CD4-positive, alpha-beta T cell (primary cell): Measurements from ENCODE around the gene STX18. TPM values are rescaled to one million over a fixed set of nuclear protein-coding genes. Genes with fewer than 3 reads are reported as not detected.

Experiments
- ATAC-seq: fragments of 200-7000 bp; cut with Tn5 transposase; one replicate; pipeline ENCODE4 v1.10.0; 2022; ENCODE audit warnings: mild to moderate bottlenecking; ENCODE audit not compliant: poor library complexity
- CTCF ChIA-PET: fragments of 350-600 bp; sonication (Branson Sonifier 250); formaldehyde crosslinking; loops from one replicate; lab custom pipeline; 2021; ENCODE audit warnings: antibody characterized with exemption, inconsistent platforms; lab: Charles Lee
- POLR2A ChIA-PET: fragments of 350-600 bp; sonication (Branson Sonifier 250); formaldehyde crosslinking; loops from one replicate; lab custom pipeline; 2021; ENCODE audit warnings: antibody characterized with exemption, inconsistent platforms; lab: Charles Lee
- DNase-seq, 14 experiments: peaks; one replicate each; pipeline ENCODE4 v3.0.0-alpha.2; 2013 to 2020; ENCODE audit warnings: mixed read lengths in 2 of 14
- H3K27ac ChIP-seq, 2 donors: one replicate each; pipeline versions ENCODE4 v1.5.1 to v1.7.0; 2013; ENCODE audit warnings: low read length in 2 of 2, low read depth in 1 of 2, mild to moderate bottlenecking in 1 of 2
- H3K27me3 ChIP-seq, 2 experiments: 1 replicate in 1 of 2; 2 replicates in 1 of 2; pipeline versions ENCODE4 v1.6.1 to v1.7.0; 2013; ENCODE audit warnings: low read length in 2 of 2, control low read depth in 1 of 2, mild to moderate bottlenecking in 1 of 2, moderate library complexity in 1 of 2; ENCODE audit not compliant: insufficient read depth in 2 of 2, control insufficient read depth in 1 of 2
- H3K36me3 ChIP-seq: one replicate; pipeline ENCODE4 v1.6.1; 2013; ENCODE audit warnings: low read length, control low read depth; ENCODE audit not compliant: insufficient read depth
- H3K4me1 ChIP-seq: one replicate; pipeline ENCODE4 v1.6.1; 2013; ENCODE audit warnings: low read length, control low read depth; ENCODE audit not compliant: insufficient read depth
- H3K4me3 ChIP-seq: one replicate; pipeline ENCODE4 v1.5.1; 2013; ENCODE audit warnings: mild to moderate bottlenecking, low read length, moderate library complexity
- H3K9me3 ChIP-seq, 2 experiments: 1 replicate in 1 of 2; 2 replicates in 1 of 2; pipeline versions ENCODE4 v1.6.1 to v1.7.0; 2013; ENCODE audit warnings: low read length in 2 of 2, mild to moderate bottlenecking in 2 of 2, control low read depth in 1 of 2, moderate library complexity in 1 of 2; ENCODE audit not compliant: control insufficient read depth in 1 of 2, insufficient read depth in 1 of 2
- H3K27ac Mint-ChIP-seq: one replicate; pipeline ENCODE4 v1.8.0; 2020; ENCODE audit warnings: mixed read lengths
- H3K27me3 Mint-ChIP-seq: one replicate; pipeline ENCODE4 v1.8.0; 2021; ENCODE audit warnings: mixed read lengths
- H3K36me3 Mint-ChIP-seq: one replicate; pipeline ENCODE4 v1.8.0; 2021; ENCODE audit warnings: low read depth, mixed read lengths
- H3K4me1 Mint-ChIP-seq: one replicate; pipeline ENCODE4 v1.8.0; 2021; ENCODE audit warnings: low read depth, mixed read lengths
- H3K4me3 Mint-ChIP-seq: one replicate; pipeline ENCODE4 v1.8.0; 2020; ENCODE audit warnings: mild to moderate bottlenecking, mixed read lengths
- H3K9me3 Mint-ChIP-seq: one replicate; pipeline ENCODE4 v1.8.0; 2020; ENCODE audit warnings: mixed read lengths
- CTCF ChIP-seq: fragments of 200-600 bp; IDR thresholded peaks from one replicate; pipeline ENCODE4 v1.8.0; 2022; ENCODE audit warnings: antibody characterized with exemption, mild to moderate bottlenecking
- intact Hi-C, 2 experiments: fragments of 100-400 bp; cut with DNase I in 1 of 2; cut with micrococcal nuclease in 1 of 2; formaldehyde crosslinking; loops; one replicate each; pipeline versions ENCODE4 v1.15.1 to v1.9.0; 2023 to 2025; cut with DNase I, micrococcal nuclease
- total RNA-seq, 174 experiments: library from RNA in 2 of 174; stranded (reverse) in 2 of 174; gene quantifications; one replicate each; pipeline ENCODE4 v1.2.3 and lab custom pipeline; 2021 to 2026

STX18 gene
- total RNA-seq, 2 experiments from 2014 or later, result 15.2 to 15.5 TPM

- peaks cover 19% of the 10 kb centered on the region for H3K27me3 Mint-ChIP-seq
- TF ChIP-seq CTCF, result no peak
- H3K27ac Mint-ChIP-seq, result peak overlapping the region; percentile 63
- Histone ChIP-seq H3K27me3 (peaks cover 3 to 15% of the 10 kb centered on the region in 2 experiments), H3K9me3 (peaks cover 0 to 5% of the 10 kb centered on the region in 2 experiments), H3K36me3 (no peaks in the 10 kb centered on the region), H3K4me3 (peak overlapping the region; percentile 63), H3K27ac (no peak overlapping the region), H3K4me1 (peaks cover 25% of the 10 kb centered on the region)
- peaks cover 4% of the 10 kb centered on the region for H3K36me3 Mint-ChIP-seq
- peaks cover 17% of the 10 kb centered on the region for H3K4me1 Mint-ChIP-seq
- ATAC-seq (no peak), DNase-seq (no peak)
- intact Hi-C loops, result no loop called here
- H3K4me3 Mint-ChIP-seq, result peak overlapping the region; percentile 96
- POLR2A ChIA-PET, result no interaction called here
- CTCF ChIA-PET, result no interaction called here
- H3K9me3 Mint-ChIP-seq, result no peaks in the 10 kb centered on the region
These were observed 156.0 kb downstream of the STX18 start for GRCh38 chr4:4385729-4386295.

- peak overlapping the region; percentile 90 for H3K4me3 Mint-ChIP-seq
- H3K9me3 Mint-ChIP-seq, result no peaks in the 10 kb centered on the region
- POLR2A ChIA-PET, result no interaction called here
- H3K36me3 Mint-ChIP-seq, result peaks cover 4% of the 10 kb centered on the region
- DNase-seq, result peak in 3 of 14 experiments; percentile 13 to 33 (median 31)
- Histone ChIP-seq H3K9me3 (no peaks in the 10 kb centered on the region), H3K27me3 (peaks cover 3 to 15% of the 10 kb centered on the region in 2 experiments), H3K36me3 (no peaks in the 10 kb centered on the region), H3K4me3 (no peak overlapping the region), H3K27ac (no peak overlapping the region), H3K4me1 (peaks cover 25% of the 10 kb centered on the region)
- H3K4me1 Mint-ChIP-seq, result peaks cover 17% of the 10 kb centered on the region
- intact Hi-C loops, result no loop called here
- H3K27me3 Mint-ChIP-seq, result peaks cover 19% of the 10 kb centered on the region
- CTCF ChIA-PET, result interaction anchor here (1.6 kb wide), 1 partner anchor 46 kb away, joined by 4 read pairs; no protein-coding TSS in a partner anchor
- no peak overlapping the region for H3K27ac Mint-ChIP-seq
- TF ChIP-seq CTCF, result peak; percentile 8
- ATAC-seq, result no peak
These were observed 157.0 kb downstream of the STX18 start for GRCh38 chr4:4384837-4385236.

GRCh38 chr4:4383085-4383484, 158.8 kb downstream of the STX18 start:
- Histone ChIP-seq H3K36me3 (no peaks in the 10 kb centered on the region), H3K27me3 (peaks cover 3 to 11% of the 10 kb centered on the region in 2 experiments), H3K9me3 (no peaks in the 10 kb centered on the region), H3K4me1 (peaks cover 20% of the 10 kb centered on the region), H3K4me3 (no peak overlapping the region), H3K27ac (no peak overlapping the region)
- CTCF ChIA-PET, result no interaction called here
- H3K9me3 Mint-ChIP-seq, result no peaks in the 10 kb centered on the region
- H3K27me3 Mint-ChIP-seq, result peaks cover 26% of the 10 kb centered on the region
- TF ChIP-seq CTCF, result no peak
- H3K36me3 Mint-ChIP-seq, result no peaks in the 10 kb centered on the region
- peak overlapping the region; percentile 58 for H3K4me3 Mint-ChIP-seq
- no peak for DNase-seq
- POLR2A ChIA-PET, result no interaction called here
- ATAC-seq, result no peak
- no peak overlapping the region for H3K27ac Mint-ChIP-seq
- intact Hi-C loops, result no loop called here
- peaks cover 13% of the 10 kb centered on the region for H3K4me1 Mint-ChIP-seq
